GM19025 (cell line): ENCODE data around the gene GOLPH3L.
A peak's percentile ranks its signal among the peaks of the same experiment; 100 is the strongest.
"Not testable (repeated sequence)": the region's sequence is repeated elsewhere in the genome, so short reads cannot be mapped to it uniquely, and the experiment has no call there.

ENCODE experiments used
- ATAC-seq: cut with Tn5 transposase; IDR thresholded peaks from one replicate; pipeline ENCODE4 v1.9.1; 2021; ENCODE audit warnings: mild to moderate bottlenecking, low read depth, moderate library complexity; ENCODE audit not compliant: unreplicated experiment

Gene GOLPH3L

DNA sequence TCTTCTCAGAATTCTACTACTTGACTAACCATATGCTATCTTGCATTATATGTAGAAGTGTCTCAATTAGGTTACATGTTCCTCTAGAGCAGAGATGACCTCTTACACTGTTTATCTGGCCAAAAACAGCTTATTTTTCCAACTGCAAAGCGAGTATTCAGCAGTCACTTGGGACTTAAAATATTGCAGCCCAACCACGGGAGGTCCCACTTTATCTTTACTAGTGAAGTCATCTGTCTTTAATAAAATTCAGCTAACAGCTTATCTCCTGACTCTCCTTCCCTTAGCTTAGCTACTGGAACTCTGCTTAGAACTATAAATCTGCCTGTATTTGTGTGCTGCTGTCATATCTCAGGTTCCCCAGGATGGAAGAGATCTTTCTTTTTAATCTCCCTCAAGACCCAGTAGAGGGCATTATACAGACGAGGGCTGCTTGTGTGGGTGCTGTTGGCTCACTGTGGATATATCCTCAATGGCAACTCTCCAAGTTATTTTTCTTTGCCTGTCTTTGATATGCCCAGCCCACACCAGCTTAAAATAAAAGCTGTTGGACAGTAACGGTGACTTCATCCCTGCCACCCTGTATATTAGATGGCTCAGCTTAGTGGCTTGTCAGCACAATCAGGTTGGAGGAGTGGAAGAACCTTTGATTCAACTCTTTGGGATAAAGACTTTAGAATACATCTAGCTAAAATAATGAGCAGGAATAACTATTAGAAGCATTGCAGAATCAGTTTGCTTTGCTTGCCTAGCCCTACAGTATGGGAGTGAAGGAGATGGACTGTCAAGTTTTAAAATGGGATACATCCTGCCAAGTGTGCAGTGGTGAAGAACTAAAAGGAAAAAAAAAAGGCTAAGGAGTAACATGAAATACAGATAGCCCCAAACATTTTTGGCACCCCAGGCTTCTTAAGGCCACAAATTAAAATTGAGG lies 77.1 kb downstream of the GOLPH3L start:
- ATAC-seq, result no peak

DNA sequence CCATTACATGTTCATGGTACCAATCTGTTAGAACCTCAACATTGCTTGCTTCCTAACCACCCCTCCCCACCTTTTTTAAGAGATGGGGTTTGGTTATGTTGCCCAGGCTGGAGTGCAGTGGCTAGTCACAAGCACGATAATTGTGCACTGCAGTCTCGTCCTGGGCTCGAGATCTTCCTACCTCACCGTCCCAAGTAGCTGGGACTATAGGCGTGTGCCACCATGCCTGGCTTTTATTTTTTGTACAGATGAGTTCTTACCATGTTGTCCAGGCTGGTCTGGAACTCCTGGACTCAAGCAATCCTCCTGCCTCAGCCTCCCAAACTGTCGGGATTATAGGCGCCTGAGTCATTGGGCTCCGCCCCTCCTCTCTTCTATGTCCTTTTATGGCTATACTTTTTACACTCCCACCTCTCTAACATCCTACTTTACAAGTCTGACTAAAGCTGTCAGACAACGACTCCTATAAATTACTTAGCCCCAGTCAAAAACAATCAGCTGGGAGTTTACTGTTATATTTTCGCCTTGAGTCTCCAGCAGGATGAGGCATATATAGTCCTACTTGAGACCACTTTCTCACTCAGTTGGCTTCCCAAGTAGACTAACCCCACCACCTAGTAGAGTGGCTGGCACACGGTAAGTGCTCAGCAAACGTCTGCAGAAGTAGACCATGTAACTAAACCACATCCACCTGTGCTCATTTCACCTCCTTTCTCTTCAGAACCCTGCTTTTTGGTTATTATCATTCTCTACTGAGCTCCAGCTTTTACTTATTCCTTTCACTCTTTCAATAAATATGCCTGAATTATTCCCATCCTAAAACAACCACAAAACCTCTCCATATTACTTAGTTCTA lies 81.4 kb downstream of the GOLPH3L start:
- ATAC-seq, result no peak

DNA sequence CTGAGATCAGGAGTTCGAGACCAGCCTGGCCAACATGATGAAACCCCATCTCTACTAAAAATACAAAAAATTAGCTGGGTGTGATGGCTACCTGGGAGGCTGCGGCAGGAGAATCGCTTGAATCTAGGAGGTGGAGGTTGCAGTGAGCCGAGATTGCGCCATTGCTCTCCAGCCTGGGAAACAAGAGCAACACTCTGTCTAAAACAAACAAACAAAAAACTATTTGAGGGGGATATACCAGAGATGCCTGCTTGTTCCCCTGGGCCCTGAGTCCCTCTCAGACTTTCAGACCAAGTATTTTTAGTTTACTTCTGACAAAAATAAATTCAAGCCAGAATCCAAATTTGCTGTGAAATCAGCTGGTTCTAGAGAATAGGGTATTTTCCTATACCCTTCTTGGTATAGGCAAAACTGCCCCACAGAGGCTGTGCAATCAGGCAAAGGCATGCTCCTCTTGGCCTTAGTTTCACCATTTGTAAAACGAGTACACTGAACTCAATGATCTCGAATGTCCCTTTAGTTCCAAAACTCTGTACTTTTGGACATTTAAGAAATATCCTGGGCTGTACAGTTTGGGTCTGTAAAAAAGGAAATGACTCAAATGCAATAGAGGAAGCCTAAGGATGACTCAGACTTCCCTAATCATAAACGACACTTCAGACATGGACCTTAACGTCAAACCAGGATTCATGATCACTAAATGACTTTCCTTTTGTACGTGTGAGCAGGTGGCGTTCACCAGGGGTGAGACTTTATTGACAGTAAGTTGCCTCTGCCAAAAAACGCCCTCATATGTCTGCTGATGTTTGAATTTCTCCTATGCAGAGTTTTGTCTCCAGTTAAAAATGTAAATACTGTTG lies 83.7 kb downstream of the GOLPH3L start:
- no peak for ATAC-seq

DNA sequence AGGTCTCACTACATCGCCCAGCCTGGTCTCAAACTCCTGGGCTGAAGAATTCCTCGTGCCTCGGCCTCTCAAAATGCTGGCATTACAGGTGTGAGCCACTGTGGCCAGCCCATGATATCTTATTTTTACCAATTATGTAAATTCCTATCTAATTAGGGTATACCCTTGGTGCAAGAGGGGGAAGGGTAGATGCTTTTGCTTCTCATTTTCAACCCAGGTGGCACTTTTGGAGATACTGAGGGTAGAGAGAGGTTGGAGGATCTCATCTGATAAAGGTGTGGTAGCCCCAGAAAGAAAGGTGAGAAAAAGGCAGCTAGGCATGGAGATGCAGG lies 85.0 kb downstream of the GOLPH3L start:
- peak; percentile 4 for ATAC-seq

DNA sequence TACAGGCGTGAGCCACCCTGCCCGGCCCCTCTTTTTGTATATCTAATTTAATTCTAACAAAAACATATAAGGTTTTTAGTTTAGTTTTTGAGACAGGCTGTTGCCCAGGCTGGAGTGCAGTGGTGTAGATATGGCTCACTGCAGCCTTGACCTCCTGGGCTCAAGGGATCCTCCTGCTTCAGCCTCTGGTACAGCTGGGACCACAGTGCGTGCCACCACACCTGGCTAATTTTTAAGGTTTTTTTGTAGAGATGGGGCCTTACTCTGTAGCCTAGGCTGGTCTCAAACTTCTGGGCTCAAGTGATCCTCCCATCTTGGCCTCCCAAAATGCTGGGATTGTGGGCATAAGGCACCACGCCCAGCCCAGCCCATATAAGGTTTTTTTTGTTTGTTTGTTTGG lies 86.4 kb downstream of the GOLPH3L start:
- no peak for ATAC-seq

DNA sequence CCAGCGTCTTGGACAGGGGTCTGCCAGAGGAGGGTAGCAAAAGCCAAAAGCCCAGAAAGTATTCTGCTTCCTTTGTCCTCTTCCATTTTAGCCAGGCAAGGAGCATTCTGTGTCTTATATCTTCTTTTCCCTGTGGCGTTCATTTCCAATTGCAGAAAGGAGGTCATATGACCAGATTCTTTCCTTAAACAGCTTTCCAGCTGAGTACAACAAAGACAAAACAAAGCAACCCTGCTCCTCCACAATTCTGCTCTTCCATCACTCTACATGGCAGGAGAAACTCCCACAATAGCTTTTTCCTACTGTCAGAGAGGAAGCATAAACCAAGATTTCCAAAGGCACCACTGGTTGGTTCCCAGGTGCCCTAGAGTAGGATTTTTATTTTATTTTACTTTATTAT lies 87.2 kb downstream of the GOLPH3L start:
- no peak for ATAC-seq

DNA sequence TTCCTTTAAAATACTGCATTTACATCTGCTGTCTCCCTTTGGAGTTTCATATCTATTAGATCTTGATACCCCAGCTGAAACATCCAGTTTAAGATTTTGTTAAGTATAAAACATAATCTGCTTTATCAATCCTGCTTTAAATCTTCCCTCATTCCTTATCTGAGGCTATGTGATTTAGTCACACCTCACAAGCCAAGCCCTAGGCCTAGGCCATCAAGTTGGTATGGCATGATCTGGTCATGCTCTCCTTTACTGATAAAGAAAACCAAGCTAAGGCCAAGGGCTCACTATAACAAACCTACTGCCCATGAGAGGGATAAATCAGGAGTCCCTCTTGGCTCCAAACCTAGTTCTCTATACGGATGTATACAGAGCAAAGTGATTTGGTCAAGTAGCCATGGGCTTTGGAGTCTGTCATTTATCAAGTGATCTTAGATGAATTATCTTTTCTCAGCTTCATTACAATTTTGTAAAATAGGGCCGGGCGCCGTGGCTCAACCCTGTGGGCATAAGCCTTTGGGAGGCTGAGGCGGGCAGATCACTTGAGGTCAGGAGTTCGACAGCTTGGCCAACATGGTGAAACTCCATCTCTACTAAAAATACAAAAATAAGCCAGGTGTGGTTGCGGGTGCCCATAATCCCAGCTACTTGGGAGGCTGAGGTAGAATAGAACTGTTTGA lies 90.4 kb downstream of the GOLPH3L start:
- no peak for ATAC-seq

DNA sequence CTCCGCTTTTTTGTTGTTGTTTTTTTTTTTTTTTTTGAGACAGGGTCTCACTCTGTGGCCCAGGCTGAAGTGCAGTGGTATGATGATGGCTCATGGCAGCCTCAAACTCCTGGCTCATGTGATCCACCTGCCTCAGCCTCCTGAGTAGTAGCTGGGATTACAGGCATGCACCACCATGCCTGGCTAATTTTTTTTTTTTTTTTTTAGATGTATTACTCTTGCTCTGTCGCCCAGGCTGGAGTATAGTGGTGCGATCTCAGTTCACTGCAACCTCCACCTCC lies 91.6 kb downstream of the GOLPH3L start:
- ATAC-seq, result not testable (repeated sequence)

DNA sequence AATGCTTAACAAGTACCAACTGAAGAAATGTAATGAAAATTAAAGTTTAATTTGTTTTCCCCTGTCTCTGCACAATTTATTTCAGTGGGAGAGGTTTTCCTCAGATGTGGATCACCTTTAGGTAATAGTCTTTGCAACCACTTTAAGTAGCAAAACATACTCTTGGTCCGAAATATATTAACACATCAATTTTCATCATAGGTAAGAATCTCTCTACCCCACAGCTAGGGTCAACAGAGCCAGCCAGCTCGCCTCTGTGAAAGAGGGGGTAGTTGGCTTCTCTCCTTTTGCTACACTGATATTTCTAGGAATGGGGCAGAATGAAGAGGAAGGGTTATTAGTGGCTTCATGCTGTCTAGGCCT lies 92.7 kb downstream of the GOLPH3L start:
- no peak for ATAC-seq

DNA sequence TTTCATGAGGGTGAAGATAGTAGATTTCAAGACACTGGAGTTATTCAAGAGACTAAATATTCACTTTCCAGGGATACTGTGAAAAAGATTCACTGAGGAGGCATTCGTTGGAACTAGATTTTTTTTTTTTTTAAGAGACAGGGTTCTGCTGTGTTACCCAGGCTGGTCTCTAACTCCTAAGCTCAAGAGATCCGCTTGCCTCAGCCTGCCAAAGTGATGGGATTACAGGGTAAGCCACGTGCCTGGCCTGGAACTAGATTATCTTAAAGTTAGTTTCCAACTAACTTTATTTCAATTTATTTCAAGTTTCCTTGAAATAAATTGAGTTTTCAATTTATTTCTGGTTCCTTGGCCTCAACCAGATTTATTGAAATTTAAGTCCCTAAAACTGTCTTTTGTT lies 93.2 kb downstream of the GOLPH3L start:
- no peak for ATAC-seq

DNA sequence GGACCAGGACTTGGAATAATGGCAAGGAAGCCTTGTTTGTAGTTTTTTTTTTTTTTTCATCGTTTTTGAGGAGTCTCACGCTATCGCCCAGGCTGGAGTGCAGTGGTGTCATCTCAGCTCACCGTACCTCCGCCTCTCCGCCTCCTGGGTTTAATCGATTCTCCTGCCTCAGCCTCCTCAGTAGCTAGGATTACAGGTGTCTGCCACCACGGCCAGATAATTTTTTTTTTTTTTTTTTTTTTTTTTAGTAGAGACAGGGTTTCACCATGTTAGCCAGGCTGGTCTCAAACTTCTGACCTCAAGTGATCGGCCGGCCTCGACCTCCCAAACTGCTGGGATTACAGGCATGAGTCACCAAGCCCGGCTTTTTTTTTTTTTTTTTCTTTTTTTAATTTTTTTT lies 94.6 kb downstream of the GOLPH3L start:
- not testable (repeated sequence) for ATAC-seq

DNA sequence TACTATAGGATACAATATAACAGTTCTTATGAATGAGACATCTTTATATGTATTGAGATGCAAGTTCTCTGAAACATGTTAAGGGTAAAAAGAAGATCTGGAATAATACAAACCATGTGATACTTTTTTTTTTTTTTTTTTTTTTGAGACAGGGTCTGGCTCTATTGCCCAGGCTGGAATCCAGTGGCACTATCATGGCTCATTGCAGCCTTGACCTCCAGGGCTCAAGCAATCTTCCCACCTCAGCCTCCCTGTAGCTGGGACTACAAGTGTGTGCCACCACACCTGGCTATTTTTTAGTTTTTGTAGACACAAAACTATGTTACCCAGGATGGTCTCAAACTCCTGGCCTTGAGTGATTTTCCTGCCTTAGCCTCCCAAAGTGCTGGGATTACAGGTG lies 95.4 kb downstream of the GOLPH3L start:
- ATAC-seq, result no peak

DNA sequence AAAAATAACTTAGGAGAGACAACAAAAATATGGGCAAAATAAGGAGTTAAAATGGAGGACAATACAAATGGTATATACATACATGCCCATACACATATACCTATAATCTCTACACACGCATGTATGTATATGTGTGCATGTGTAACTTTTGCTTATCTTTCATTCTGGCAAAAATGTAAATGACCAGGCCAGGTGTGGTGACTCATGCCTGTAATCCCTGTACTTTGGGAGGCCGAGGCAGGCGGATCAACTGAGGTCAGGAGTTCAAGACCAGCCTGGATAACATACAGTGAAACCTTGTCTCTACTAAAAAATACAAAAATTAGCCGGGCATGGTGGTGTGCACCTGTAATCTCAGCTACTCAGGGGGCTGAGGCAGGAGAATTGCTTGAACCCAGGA lies 98.6 kb downstream of the GOLPH3L start:
- ATAC-seq, result not testable (repeated sequence)

DNA sequence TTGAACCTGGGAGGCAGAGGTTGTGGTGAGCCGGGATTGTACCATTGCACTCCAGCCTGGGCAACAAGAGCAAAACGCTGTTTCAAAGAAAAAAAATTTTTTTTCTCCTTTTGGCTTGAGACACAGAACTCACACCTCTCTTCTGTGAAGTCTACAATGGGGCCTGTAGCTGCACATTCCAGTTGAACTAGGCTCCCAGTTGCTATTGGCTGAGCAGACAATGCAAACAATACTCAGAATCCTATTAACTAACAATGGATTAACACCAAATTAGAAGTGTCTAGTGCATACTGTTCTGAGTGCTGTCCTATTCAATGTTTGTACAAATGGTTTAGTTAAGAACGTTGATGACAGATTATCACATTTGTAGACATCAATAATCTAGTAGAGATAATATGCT lies 100.0 kb downstream of the GOLPH3L start:
- ATAC-seq, result no peak
